GM18873 (cell line): ENCODE results near the gene UTP14C.
"Not testable (repeated sequence)": the region's sequence is repeated elsewhere in the genome, so short reads cannot be mapped to it uniquely, and the experiment has no call there.

ENCODE experiments used
- ATAC-seq: cut with Tn5 transposase; IDR thresholded peaks from one replicate; pipeline ENCODE4 v1.9.1; 2021; ENCODE audit warnings: mild to moderate bottlenecking, moderate library complexity, moderate number of reproducible peaks; ENCODE audit not compliant: unreplicated experiment, low FRiP score

The UTP14C gene

GRCh38 chr13:52024481-52024880, at the start of gene UTP14C:
Gene UTP14C, plus strand, starts transcription at chr13:52024691. Its CDS starts 4,114 bp downstream, at chr13:52028805.
- no peak for ATAC-seq

DNA sequence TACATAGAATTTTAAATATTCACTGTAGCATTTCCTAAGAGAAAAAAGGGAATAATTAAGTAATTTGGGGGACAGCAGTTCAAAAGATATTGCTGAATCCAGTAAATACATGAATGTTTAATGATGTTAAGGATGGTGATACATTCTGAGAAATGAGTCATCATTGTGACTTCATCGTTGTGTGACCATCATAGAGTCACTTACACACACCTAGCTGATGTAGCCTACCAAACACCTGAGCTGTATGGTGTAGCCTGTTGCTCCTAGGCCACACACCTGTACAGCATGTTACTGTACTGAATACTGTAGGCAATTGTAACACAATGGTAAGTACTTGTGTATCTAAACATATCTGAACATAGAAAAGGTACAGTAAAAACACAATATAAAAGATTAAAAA, 48.1 kb upstream of the UTP14C start:
- ATAC-seq: no peak

DNA sequence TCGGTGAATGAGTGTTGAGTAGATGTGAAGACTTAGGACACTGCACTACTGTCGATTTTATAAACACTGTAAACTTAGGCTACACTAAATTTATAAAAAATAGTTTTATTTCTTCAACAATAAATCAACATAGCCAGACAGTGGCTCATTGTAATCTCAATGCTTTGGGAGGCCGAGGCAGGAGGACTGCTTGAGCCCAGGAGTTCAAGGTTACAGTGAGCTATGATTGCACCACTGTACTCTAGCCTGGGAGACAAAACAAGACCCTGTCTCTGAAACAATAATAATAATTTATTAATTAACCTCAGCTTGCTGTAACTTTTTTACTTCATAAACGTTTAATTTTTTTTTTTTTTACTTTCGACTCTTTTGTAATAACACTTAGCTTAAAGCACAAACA, 47.6 kb upstream of the UTP14C start:
- ATAC-seq: no peak

DNA sequence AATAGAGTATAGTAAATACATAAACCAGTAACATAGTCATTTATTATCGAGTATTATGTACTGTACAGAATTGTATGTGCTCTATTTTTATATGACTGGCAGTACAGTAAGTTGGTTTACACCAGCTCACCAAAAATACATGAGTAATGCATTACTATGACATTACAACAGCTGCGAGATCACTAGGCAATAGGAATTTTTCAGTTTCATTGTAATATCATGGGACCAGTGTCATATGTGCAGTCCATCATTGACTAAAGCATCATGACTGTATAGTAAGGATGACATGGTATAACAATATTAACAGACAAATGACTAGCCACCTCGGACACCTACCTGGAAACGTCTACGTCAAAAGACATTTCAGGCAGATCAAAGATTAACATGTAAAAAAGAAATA, 46.9 kb upstream of the UTP14C start:
- no peak for ATAC-seq

GRCh38 chr13:51978796-51979556, 45.5 kb upstream of the UTP14C start:
- ATAC-seq: no peak

DNA sequence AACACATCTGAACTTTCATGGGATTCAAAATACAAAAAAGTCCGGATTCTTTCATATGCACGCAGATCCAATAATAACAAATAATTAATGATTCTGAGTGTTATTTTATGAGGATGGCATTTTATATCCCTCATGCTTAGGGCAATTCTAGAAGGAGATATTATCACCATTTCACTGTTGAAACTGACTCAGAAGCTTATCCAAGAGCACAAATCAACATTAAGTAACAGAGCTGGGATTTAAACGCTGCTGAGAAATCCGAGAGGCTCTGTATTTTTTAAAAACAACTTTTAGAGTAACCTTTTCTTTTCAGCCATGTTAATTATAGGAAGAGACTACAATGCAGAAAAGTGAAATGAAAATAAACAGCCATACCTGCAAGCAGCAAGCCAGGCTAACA, 43.6 kb upstream of the UTP14C start:
- no peak for ATAC-seq

DNA sequence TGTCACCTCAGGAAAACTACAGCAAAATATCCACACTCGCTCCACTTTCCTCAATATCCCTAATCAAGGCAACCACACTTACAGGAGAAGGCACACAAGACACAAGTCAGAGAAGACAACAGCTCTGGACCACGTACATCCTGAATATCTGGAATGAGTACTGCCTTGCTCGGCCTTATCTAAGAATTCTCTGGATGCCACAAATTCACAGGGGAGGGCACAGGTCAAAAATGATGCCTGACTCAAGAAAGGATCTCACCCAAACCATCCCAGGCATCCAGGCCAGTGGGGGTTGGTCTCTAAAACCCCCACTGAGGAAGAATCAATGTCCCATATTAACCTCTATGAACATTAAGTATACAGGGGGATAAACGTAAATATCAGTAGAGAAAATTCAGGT, 43.1 kb upstream of the UTP14C start:
- ATAC-seq: no peak

GRCh38 chr13:51983292-51983691, 41.2 kb upstream of the UTP14C start:
- not testable (repeated sequence) for ATAC-seq

- ATAC-seq: not testable (repeated sequence)
Measured at GRCh38 chr13:51984904-51985303, 39.6 kb upstream of the UTP14C start.

GRCh38 chr13:51988988-51989618, 35.4 kb upstream of the UTP14C start:
- no peak for ATAC-seq

DNA sequence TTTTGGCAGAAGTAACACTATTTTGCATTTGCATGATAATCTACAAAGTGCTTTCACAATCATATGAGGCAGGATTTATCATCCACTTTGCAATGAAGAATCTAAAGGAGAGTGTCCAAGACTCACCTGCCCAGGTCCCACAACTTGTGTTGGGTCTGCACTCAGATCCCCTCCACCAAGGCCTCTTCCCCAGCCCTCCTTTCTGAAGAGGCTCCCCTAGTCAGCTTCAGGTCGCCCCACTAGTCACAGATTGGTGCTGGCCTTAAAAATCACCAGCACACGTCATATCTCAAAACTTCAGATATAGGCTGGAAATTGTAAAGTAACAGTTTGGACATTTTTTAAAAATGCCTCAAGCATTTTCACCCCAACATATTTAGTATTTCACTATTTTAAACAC, 30.8 kb upstream of the UTP14C start:
- ATAC-seq: no peak

- no peak for ATAC-seq
Measured at GRCh38 chr13:51995677-51996551, 28.6 kb upstream of the UTP14C start.

DNA sequence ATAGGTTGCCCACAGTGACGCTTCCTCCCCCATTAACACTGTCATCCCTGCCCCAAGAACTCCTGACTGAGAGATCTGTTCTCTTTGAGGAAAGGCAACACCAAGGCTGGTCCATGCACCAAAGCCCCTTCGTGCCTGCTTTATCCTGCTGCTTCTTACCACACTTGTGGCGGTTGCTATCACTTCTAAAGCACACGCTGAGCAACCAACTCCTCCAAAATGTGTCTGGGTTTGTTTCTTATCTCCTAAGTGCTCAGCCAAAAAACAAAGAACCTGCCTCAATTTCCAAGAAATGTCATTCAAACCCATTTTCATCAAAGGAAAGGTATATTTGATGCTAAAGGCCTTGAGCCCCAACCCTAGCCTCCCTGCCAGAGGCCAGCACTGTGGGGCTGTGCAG, 27.9 kb upstream of the UTP14C start:
- ATAC-seq: no peak

DNA sequence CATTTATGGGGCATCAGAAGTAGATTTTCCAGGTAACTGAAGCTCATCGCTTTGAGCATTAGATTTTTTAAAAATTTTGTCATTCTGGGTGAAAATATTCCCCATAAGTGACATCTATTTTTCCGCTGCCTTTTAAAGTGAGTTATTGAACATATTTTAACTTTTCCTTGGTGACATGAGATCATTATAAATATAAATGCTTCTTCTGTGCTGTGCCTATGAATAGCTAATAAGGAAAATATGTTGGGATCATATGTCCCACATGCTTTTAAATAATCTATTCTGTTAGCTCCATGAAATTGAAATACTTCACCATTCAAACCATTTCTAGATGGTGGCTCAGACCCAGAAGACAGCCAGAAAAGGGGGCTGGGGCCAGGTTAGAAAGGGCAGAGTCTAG, 27.3 kb upstream of the UTP14C start:
- ATAC-seq: no peak

DNA sequence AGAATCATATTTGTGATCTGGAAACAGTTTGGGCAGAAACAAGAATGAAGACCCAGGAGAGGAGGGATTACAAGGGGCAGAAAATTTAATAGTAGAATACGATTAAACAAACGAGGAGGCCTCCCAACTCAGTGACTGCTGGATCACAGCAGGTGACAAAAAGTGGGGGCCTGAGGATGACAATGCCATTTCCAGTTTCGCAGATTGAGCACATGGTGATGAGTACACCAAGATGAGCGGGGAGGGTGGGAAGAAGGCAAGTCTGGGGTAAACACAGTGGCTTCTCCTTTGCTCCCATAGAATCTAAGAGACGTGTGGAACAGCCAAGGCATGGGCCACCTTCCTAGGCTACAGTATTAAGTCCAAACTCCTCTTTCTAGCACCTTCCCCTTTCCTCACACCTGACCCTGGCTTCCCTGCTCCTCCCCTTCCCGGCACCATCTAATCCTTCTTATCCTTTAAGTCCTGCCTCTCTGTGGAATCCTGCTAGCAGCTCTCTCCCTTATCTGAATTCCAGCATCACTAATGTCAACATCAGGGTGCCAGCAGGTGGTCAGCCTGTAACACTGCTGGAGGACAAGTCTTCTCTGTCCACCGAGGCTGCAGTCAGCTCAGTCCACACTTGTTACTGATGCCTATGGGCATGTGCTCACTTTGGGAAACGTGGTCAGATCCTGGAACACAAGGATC, 26.7 kb upstream of the UTP14C start:
- no peak for ATAC-seq

DNA sequence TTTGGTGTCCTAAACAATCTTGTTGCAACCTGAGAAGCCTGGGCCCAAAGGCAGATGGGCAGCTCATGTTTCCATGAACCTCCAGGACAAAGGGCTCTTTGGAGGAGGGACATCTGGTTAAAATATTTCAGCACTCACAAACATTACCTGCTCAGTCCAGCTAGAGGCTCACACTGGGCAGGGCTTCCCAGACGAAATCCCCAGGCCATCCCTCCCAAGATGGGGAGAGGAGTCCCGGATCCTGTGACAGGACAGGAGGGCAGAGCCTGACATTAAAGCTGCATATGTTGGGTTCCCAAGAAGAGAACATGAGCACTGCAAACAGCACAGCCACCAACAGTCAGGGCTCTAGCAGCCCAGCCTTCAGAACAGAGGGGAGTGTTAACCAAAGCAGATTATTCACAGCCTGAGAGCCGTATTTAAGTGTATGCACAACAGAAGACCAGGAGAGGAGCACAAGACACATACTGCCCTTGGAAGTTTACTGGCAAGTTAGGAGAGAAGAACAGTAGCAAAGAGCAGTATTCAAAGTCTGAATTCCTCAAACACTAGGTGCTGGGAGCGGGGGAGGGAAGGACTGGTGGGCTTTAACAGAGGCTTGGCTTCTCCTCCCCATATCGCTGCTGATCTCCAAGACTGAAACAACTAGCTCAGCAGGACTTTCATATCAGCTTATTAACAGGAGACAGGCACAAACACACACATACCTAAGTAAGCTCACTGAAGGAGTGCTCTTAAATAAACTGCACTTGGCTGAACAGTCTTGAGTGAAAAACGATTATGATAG, 25.6 kb upstream of the UTP14C start:
- ATAC-seq: no peak

- no peak for ATAC-seq
Measured at GRCh38 chr13:51999510-51999911, 25.0 kb upstream of the UTP14C start.

DNA sequence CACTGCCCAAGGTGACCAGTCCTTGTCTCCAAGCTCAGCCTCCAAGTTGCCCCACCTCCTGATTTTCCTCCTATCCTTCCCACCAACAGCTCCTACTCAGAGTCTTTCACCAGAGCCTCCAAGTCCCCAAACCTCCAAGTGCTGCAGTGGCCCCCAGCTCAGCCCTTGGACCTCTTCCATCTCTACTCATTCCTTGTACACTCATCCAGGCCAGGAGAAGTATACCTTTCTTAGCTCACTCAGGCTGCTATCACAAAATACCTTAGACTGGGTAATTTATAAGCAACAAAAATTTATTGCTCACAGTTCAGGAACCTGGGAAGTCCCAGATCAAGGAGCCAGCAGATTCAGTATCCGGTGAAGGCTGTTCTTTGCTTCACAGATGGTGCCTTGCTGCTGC, 24.6 kb upstream of the UTP14C start:
- no peak for ATAC-seq

GRCh38 chr13:52001120-52001731, 23.3 kb upstream of the UTP14C start:
- peak; percentile 76 for ATAC-seq
